ENCODE results near the gene IRGC.
A peak's percentile ranks its signal among the peaks of the same experiment; 100 is the strongest.

Gene IRGC

GRCh38 chr19:43668406-43669109, 47.3 kb upstream of the IRGC start (continued):
- no peak for TF ChIP-seq ZNF426 (tag by site-specific recombination; IDR thresholded peaks at IDR 0.05)
- no peak for TF ChIP-seq HIC1 (tag by site-specific recombination; IDR thresholded peaks at IDR 0.05)
- TF ChIP-seq ZNF76 (tag by site-specific recombination; IDR thresholded peaks at IDR 0.05; ENCODE audit: borderline replicate concordance, low read depth), result no peak
- TF ChIP-seq SCRT1 (tag by site-specific recombination; IDR thresholded peaks at IDR 0.05; ENCODE audit: borderline replicate concordance), result no peak
- no peak; the same call in 1 of the 2 replicates for TF ChIP-seq ZNF391 (tag by site-specific recombination; IDR thresholded peaks at IDR 0.05; ENCODE audit: borderline replicate concordance, low read depth)
- no peak for TF ChIP-seq ZNF585B (tag by site-specific recombination; IDR thresholded peaks at IDR 0.05)
- TF ChIP-seq SCRT2 (tag by site-specific recombination; IDR thresholded peaks at IDR 0.05), result no peak
- no peak for TF ChIP-seq ZNF626 (tag by site-specific recombination; IDR thresholded peaks at IDR 0.05)
- no peak for TF ChIP-seq TRIM28 (IDR thresholded peaks at IDR 0.05; ENCODE audit: borderline replicate concordance, low read length)
- no peak for TF ChIP-seq ZFP41 (tag by site-specific recombination; IDR thresholded peaks at IDR 0.05; ENCODE audit: borderline replicate concordance)
- peak; percentile 90 for TF ChIP-seq KLF1 (tag by site-specific recombination; IDR thresholded peaks at IDR 0.05)
- no peak for TF ChIP-seq HOXA7 (CRISPR knock-in tag; IDR thresholded peaks at IDR 0.05; ENCODE audit: borderline replicate concordance)
- TF ChIP-seq KLF16 (tag by site-specific recombination; IDR thresholded peaks at IDR 0.05), result 0 out of 2 replicates have a peak, but pooled peaks have one; percentile 50
- no peak for TF ChIP-seq MYNN (tag by site-specific recombination; IDR thresholded peaks at IDR 0.05; ENCODE audit: borderline replicate concordance)
- no peak for TF ChIP-seq ZNF211 (tag by site-specific recombination; IDR thresholded peaks at IDR 0.05; ENCODE audit: low read depth)
- no peak for TF ChIP-seq ZNF654 (tag by site-specific recombination; IDR thresholded peaks at IDR 0.05; ENCODE audit: low read depth)
- no peak for TF ChIP-seq ZNF580 (tag by site-specific recombination; IDR thresholded peaks at IDR 0.05)
- TF ChIP-seq, protein P1, sequence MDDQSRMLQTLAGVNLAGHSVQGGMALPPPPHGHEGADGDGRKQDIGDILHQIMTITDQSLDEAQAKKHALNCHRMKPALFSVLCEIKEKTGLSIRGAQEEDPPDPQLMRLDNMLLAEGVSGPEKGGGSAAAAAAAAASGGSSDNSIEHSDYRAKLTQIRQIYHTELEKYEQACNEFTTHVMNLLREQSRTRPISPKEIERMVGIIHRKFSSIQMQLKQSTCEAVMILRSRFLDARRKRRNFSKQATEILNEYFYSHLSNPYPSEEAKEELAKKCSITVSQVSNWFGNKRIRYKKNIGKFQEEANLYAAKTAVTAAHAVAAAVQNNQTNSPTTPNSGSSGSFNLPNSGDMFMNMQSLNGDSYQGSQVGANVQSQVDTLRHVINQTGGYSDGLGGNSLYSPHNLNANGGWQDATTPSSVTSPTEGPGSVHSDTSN (CRISPR knock-in tag; IDR thresholded peaks at IDR 0.05), result no peak
- TF ChIP-seq, protein P2, sequence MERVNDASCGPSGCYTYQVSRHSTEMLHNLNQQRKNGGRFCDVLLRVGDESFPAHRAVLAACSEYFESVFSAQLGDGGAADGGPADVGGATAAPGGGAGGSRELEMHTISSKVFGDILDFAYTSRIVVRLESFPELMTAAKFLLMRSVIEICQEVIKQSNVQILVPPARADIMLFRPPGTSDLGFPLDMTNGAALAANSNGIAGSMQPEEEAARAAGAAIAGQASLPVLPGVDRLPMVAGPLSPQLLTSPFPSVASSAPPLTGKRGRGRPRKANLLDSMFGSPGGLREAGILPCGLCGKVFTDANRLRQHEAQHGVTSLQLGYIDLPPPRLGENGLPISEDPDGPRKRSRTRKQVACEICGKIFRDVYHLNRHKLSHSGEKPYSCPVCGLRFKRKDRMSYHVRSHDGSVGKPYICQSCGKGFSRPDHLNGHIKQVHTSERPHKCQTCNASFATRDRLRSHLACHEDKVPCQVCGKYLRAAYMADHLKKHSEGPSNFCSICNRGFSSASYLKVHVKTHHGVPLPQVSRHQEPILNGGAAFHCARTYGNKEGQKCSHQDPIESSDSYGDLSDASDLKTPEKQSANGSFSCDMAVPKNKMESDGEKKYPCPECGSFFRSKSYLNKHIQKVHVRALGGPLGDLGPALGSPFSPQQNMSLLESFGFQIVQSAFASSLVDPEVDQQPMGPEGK (tag by site-specific recombination; IDR thresholded peaks at IDR 0.05), result peak; percentile 65
- TF ChIP-seq ZNF561 (tag by site-specific recombination; IDR thresholded peaks at IDR 0.05; ENCODE audit: borderline replicate concordance), result no peak
- TF ChIP-seq ZBTB7A (tag by site-specific recombination; IDR thresholded peaks at IDR 0.05; ENCODE audit: low read depth), result no peak
- TF ChIP-seq ZNF843 (tag by site-specific recombination; IDR thresholded peaks at IDR 0.05), result no peak
- TF ChIP-seq ZNF133 (tag by site-specific recombination; IDR thresholded peaks at IDR 0.05), result no peak
- TF ChIP-seq ZNF707 (tag by site-specific recombination; IDR thresholded peaks at IDR 0.05), result no peak
- no peak for TF ChIP-seq ZNF664 (tag by site-specific recombination; IDR thresholded peaks at IDR 0.05)
- no peak for TF ChIP-seq ZNF214 (tag by site-specific recombination; IDR thresholded peaks at IDR 0.05; ENCODE audit: borderline replicate concordance)
- TF ChIP-seq TCF7L2 (IDR thresholded peaks at IDR 0.05; ENCODE audit: borderline replicate concordance, low read depth, low read length), result no peak
- no peak for TF ChIP-seq ZNF521 (tag by site-specific recombination; IDR thresholded peaks at IDR 0.05)
- TF ChIP-seq ZNF670 (tag by site-specific recombination; IDR thresholded peaks at IDR 0.05; ENCODE audit: low read depth), result no peak
- no peak for TF ChIP-seq GLI4 (tag by site-specific recombination; IDR thresholded peaks at IDR 0.05)
- no peak for TF ChIP-seq ZNF768 (tag by site-specific recombination; IDR thresholded peaks at IDR 0.05)
- no peak for TF ChIP-seq GFI1B (tag by site-specific recombination; IDR thresholded peaks at IDR 0.05)
